Endometrial microvascular endothelial cells (primary cell): ENCODE results near the gene RNF14. TPM values are rescaled to one million over a fixed set of nuclear protein-coding genes. Genes with fewer than 3 reads are reported as not detected.

ENCODE experiments used
- in situ Hi-C: cut with HindIII; loops from 2 replicates; pipeline ENCODE4 v1.10.0; 2017; ENCODE audit warnings: low sequenced_read_pairs, low pct_unique_long_range_greater_than_20kb; ENCODE audit errors: inconsistent ontology term
- total RNA-seq: library from RNA; depleted of rRNA; stranded (reverse); fragments of >200 nt; gene quantifications from one replicate; pipeline ENCODE4 v1.2.3, GENCODE V29; 2015; ENCODE audit errors: inconsistent ontology term

Gene RNF14
- total RNA-seq, 1 donor from 2014 or later = 56.1 TPM

DNA sequence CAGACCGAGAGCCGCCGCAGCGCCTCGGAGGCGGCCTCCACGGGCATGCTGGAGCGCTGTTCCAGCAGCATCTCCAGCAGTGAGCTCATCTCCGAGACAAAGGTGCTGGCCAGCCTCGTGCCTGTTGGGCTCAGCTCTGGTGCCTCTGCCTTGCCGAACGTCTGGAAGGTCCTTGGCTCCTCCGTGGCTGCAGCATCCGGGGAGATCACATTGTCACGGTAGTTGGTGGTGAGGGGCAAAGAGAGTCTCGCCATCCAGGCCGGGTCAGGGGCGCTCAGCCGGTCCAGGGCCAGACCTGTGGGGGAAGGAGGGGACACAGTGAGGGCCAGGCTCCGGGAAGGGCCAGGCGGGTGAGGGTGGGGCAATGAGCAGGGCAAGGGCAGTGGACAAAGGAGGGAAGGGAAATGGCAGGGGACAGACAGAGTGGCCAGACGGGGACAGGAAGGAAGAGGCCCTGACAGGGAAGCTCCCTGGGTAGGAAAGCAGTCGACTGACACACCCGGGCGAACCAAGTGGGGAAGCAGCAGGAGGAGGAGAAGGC lies 23.3 kb upstream of the RNF14 start:
- in situ Hi-C loops = no loop called here

DNA sequence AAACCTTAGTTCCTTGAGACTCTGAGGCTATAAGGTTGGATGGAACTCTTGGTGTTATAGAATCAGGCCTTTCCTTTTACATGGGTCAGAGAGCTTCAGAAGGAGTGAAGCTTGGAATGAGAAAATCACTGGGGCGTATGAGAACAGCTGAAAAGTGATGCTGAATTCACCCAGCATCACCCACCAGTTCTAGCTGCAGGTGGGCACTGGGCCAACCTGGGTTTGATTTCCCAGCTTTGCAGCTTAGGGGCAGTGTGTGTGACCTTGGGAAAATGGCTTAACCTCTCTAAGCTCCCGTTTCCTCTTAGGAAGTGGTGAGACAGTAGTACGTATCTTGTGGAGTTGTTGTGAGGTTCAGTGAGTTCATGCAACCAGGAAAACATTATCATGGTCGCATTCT lies 21.6 kb upstream of the RNF14 start:
- in situ Hi-C loops = no loop called here

DNA sequence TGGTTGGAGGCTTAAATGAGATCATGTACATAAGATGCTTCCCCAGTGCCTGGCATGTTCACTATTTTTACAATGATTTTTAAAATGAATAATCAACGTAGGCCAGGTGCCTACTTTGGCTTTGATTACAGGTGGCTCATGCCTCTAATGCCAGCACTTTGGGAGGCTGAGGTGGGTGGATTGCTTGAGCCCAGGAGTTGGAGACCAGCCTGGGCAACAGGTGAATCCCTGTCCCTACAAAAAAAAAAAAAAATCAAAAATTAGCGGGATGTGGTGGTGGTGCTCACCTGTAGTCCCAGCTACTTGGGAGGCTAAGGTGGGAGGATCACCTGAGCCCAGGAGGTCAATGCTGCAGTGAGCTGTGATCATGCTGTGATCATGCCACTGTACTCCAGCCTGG lies 20.1 kb upstream of the RNF14 start:
- in situ Hi-C loops = no loop called here

DNA sequence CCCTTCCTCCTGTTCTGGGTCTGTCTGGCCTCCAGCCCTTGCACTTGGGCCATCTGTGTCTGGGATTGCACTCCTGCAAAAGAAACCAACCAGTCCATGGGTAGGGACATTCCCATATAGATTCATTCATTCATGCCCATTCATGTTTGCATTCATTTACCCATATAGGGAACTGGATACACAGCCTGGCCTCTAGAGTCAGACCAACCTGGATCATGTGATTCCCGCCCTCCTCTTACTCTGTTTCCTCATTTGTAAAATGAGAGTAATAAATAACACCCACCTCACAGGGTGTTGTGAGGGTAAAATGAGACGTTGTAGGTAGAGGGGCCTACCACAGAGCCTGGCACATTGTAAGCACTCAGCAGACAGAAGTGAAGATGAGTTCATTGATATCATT lies 19.4 kb upstream of the RNF14 start:
- in situ Hi-C loops = no loop called here

DNA sequence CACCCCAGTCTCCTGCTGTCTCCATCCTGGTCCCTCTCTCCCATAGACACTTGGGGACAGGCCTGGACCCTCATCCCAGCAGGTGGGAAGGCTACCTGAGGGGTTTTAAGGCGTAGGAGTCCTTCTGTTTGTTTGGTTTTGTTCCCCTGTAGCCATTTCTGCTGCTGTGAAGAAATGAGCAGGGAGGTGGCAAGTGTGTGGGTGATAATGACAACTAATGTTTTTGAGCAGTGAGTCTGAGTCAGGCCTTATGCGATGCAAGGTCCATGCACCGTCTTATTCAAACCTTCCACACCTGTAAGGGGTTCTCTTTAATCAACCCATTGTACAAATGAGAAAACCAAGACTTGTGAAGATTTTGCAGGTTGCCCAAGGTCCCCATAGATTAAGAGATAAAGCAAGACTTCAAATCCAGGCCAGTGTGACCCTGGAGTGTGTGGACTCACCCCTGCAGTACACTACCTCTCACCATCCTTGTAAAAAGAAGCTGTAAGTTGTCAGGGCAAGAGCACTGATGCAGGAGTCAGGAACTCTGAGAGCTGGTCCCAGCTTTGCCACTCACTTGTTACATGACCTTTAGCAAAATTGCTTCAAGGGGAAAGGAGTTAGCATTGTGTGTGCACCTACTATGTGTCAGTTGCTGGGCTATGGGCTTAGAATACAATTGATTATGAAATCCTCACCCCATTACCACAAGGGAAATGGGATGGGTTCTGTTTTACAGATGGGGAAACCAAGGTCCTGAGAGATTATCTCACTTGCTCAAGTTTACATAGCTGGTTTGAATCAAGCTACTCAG lies 18.5 kb upstream of the RNF14 start:
- in situ Hi-C loops = no loop called here

DNA sequence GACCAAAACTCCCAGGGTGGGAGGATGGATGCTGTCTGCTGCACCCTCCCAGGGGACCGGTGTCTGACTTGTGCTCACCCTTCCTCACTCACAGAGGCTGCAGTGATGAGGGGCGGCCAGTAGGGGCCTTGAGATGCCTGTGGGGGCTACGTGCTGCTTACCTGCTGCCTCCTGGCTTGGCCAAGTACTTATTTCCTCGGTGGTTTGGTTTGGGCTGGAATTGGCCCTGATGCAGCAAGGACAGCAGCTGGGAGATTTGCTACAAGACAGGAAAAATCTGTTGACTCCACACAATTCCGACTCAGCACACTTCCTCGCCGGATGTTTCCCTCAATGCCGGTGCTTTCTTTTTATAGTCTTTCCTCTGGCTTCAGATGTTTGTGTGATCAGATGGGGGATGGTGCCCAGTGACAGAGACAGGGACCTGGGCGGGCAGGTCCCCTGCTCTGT lies 17.5 kb upstream of the RNF14 start:
- in situ Hi-C loops = no loop called here

DNA sequence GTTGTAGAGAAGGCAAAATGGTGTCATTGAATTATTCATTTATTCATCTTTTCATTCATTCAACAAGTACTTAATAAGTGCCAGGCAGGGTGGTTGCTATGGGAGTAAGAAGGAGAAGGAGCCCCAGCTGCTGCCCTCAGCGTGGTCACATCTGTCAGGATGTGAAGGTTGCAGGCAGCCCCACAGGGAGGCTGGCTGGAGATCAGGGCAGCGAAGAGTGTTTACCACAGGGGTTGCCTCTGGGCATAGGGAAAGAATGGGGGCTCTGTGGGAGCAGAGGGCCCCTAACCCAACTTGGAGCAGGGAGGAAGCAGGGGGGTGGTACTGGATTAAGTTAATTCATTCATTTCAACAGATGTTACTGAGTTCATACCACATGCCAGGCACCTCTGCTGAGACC lies 16.9 kb upstream of the RNF14 start:
- in situ Hi-C loops = no loop called here

DNA sequence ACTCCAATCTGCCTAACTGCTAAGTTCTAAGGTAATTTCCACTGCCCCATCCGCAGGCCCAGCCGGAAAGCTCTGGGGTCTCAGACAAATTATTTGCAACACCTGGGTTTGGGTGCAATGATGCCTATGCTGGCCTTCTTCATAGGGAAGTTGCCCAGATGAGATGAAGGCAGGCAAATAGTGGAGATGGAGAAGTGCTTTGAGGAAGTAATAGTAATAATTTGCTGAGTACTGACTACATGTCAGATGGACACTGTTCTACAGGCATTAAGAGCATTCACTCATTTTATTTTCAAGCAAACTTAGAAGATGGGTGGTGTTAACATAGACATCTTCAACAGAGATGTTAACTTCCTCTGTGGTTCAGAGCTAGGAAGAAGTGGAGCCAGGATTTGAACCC lies 14.7 kb upstream of the RNF14 start:
- in situ Hi-C loops = no loop called here

DNA sequence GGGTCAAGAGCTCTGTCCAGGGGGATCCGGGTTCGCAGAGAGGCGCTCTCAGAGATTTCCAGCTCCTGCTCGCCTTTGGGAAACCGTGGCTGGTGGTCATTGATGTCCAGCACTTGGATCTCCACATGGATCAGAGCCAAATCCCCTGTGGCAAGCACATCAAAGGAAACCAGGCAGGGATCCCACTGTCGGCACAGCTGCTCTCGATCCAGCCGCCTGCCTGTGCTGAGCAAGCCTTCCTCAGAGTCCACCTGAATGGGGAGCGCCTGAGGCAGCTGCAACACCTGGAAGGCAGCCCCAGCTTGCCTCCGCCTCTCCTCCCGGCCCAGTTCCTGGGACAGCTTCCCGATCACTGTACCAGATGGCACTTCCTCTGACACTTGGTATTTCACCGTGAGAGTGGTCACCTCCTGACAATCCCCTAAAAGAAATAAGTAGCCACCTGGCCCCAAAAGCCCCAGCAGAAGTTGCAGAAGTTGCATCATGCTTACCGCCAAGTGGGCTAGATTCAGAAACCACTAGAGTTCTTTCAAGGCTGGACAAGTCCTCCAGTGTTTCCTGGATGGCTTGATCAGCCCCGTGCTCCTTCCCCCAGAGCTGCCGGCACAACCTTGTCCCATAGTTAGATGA lies 11.4 kb upstream of the RNF14 start:
- in situ Hi-C loops = no loop called here

DNA sequence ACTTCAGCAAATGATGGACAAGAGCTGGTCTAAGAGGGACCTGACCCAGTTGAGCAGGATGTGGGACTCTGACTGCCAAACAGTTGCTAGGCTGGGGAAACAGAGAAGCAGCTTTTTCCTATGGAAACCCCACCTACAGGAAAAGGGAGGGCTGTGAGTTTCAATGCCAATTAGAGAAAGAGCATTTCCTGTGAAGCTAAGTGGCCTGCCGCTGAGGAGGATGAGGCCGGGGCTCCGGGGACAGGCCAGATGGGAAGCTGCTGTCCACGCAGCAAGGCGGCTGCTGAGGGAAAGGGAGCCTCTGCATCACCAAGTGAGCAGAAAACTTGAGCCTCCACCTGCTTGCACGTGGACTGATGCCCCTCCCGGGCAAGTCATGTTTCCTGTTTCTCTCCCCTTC lies 10.8 kb upstream of the RNF14 start, which contains the start of gene PCDH12:
PCDH12 (minus strand) TSS at position 90 of the 400 bp plus-strand sequence. CDS start 351 bp downstream, outside the sequence.
- in situ Hi-C loops = no loop called here

DNA sequence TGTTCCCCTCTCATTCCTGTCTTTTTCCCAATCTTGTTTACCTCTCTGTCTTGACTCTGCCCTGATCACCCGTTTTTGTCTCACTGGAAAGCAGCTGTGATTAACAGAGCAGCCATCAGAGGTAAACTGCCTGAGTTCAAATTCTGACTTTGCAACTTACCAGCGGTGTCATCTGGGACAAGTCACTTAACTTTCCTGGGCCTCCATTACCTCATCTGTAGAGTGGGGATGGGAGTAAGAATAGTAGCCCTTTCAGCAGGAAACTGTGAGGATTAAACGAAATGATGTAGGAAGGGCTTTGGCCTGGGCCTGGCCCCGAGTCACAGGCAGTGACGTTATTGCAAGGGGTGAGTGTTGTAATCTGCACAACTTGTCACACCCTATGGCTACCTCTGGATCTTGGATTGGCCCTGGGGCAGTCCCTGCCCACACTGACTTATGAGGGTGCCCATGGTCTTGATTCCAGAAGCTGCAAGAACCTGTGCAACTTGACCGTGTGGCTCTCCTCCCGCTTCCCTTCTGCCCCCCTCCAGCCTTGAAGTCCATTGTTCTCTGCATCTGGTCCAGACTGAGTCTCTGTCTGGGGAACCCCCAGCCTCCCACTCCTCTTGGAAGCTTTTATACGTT lies 10.2 kb upstream of the RNF14 start:
- in situ Hi-C loops = no loop called here

DNA sequence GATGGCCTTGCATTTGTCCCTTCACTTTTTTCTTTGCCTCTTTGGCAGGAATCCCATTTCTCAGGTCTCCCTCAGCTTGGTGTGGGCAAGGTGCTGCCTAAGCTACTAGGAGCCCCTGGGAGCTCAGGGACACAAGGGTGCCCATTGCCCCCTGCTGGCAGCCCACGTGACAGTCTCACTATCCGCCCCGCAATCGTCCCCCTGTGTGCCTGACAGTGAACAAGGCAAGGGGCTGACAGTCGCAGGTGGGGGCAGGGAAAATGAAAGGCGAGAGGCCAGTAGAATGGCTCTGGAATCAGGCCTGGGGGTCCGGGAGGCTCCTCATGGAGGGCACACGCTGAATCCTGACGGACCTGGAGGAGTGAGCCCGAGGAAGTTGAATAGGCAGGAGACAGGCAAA lies 8.9 kb upstream of the RNF14 start:
- in situ Hi-C loops = no loop called here

DNA sequence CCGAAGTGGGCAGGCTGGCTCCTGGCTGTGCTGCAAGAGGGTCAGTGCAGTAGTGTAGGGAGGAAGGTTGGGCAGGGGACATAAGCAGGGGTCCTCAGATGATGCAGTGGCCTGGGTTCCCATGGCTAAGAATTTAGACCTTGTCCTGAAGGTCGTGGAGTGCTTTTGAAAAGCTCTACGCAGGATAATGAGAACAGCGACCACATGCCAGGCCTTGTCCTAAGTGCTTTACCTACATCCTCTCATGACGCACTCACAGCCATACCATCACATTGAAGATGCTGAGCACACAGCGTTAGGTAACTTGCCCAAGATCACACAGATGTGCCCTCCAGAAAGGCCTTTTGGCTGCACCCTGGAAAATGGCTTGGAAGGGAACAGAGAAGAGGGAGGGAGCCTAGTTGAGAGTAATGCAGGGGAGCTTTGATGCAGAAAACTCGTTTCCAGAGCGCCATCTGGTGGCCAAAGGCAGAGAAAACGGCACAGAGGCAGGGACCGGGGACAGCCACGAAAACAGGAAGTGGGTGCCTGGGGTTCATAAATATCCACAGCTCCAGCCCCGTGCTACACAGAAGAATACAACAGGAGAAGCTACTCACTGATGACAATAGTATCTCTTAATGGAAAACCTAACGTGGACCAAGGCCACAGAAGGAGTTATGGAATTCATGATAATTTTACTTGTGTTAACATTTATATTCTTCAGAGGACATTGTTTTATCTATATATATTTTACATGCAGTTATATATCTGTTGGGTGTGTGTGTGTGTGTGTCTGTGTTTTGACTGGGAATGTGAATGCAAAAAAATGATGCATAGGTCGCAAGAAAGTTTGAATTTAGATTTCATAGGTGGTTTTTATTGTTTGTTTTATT lies 8.2 kb upstream of the RNF14 start:
- in situ Hi-C loops = no loop called here

DNA sequence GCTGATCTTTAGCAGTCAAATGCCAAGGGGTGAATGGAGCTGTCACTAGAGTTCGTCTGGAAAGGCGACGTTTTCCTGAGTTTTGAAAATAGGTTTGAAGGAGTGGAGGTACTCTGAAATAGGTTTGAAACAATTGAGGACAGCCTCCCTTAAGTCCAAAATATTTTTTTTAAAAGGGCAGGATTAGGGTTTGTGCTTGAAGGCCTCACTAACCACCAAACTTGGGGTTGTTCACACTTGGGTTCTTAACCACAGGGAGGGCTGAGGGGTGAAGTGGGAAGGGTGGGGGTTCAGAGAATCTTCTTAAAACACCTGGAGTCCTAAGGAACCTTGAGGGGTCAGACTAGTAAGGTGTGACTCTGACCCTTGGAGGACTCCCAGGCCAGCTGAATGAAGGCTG lies 7.4 kb upstream of the RNF14 start:
- in situ Hi-C loops = no loop called here

DNA sequence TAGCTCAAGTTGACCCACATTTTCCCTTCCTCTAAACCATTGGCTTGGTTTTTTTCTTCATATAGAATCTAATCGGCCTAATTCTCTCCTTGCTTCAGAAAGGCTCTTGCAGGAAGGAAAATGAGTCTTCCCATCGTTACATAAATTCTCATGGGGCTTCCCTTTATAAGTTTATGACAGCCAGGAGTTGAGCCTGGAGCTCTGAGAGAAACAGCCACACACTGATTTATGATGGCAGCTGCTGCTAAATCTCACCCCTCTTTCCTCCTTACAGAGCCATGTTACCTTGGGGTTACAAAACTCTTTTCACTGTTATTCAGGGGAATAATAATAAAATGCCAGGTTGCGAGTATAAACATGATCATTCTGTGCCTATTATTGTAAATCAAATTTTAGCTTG lies 5.2 kb upstream of the RNF14 start:
- in situ Hi-C loops = no loop called here

DNA sequence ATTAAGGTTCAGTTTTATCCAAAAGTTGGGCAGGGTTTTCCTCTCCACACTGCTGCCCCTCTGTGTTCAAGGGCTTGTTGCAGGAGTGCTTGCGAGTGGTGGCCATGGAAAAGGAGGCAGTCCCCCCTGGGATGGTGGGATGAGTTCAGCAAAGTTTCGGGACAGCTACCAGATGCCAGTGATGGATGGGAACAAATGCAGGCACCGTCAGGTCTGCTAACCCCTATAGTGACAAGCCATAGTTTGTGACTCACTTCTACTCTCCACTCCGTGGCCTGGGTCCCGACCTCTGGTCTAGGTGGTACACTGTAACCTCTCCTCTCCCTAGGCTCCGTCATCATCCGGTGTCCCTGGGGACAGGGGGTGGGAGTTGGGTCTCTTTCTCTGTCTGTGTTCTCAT lies 3.8 kb upstream of the RNF14 start:
- in situ Hi-C loops = no loop called here

DNA sequence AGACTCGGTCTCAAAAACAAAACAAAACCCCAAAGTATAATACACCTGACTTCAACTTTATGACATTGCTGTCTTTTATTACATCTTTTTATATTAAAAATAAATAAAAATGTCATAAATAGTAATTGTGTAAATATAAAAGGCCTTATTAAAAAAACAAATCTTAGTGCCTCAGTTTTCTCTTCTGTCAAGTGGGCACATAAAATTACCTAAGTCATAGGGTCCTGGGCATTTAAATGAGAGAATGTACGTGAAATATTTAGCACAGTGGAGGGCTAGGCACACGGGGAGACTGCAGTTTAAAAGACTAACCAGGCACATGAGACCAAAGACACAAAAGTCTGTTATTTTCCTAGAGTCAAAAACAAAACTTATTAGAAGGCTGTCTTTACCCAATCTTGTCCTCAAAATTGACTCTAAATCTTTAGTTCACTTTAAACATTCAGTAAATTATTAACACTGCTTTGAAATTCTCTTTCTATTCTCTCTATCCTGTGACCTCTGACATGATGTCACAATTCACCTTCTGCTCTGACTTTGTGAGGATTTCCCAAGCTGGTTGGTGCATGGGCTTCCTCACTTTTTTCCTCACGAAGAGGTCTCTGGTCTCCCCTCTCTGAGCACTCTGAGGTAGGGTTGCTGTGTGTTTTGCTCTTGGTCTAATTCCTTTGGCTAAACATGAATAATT lies 2.5 kb upstream of the RNF14 start:
- in situ Hi-C loops = no loop called here

DNA sequence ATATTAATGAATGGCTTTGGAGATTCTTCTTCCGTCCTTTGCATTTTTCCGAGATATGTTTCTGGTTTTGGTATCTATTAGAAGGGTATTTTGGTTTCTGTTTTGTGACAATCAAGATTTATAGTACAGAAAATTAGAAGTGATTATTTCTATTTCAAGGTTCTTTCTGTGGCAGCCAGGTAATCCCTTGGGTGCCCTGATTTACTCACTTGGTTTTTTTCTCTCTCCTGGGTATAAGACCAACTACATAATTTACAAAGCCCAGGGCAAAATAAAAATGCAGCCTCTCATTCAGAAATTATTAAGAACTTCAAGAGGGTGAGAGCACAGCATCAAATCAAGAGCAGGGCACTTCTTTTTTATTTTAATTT lies 2.0 kb upstream of the RNF14 start:
- in situ Hi-C loops = no loop called here
